Measurements from ENCODE around the gene PLB1.
"Not testable (repeated sequence)": the region's sequence is repeated elsewhere in the genome, so short reads cannot be mapped to it uniquely, and the experiment has no call there.

The PLB1 gene

DNA sequence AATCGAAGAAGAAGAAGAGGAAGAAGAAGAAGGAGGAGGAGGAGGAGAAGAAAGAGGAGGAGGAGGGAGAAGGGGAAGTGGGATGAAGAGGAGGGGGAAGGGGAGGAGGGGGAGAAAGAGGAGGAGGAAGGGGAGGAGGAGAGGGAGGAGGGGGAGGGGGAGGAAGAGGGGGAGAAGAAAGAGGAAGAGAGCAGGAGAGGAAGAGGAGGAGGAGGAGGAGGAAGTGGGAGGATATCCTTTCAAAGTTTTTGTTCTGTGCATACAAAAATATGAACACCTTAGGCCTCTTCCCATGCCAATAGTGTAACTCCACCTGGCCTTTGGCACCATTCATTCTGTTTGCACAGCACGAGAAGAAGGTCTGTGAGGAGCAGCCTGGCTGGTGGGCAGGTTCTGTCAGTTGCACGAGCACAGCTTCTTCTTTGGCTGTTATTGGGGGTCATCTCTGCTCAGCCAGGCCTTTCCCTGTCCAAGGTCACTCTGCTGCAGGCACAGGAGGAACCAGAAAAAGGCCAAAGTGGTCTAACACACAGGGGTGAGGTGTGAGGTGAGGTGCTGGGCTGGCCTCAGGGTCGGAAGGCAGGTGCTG lies 25.8 kb upstream of the PLB1 start:
- TF ChIP-seq, protein P1, sequence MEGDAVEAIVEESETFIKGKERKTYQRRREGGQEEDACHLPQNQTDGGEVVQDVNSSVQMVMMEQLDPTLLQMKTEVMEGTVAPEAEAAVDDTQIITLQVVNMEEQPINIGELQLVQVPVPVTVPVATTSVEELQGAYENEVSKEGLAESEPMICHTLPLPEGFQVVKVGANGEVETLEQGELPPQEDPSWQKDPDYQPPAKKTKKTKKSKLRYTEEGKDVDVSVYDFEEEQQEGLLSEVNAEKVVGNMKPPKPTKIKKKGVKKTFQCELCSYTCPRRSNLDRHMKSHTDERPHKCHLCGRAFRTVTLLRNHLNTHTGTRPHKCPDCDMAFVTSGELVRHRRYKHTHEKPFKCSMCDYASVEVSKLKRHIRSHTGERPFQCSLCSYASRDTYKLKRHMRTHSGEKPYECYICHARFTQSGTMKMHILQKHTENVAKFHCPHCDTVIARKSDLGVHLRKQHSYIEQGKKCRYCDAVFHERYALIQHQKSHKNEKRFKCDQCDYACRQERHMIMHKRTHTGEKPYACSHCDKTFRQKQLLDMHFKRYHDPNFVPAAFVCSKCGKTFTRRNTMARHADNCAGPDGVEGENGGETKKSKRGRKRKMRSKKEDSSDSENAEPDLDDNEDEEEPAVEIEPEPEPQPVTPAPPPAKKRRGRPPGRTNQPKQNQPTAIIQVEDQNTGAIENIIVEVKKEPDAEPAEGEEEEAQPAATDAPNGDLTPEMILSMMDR (conservative IDR thresholded peaks at IDR 0.05): no peak
- TF ChIP-seq ZFX (IDR thresholded peaks at IDR 0.05): no peak
- H3K27ac ChIP-seq: peak overlapping the region; percentile 48

DNA sequence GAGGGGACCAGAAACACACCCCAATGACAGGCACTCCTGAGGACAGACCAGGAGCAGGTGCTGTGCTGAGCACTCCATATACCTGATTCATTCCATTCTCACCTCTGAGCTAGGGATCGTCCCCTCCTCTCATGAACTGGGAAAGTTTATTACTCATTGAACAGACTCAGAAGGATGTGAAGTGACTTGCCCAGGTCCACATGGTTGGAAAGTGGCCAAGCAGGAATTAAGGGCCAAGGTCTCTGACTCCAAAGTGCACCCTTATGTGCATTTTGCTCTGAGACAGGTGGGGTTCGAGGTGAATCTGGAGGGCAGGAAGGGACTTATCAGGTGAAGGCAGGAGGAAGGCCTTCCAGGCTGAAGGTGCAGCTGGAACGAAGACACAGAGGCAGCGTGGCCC lies 25.1 kb upstream of the PLB1 start:
- no peak for TF ChIP-seq ZFX (IDR thresholded peaks at IDR 0.05)
- TF ChIP-seq, protein P1 (conservative IDR thresholded peaks at IDR 0.05): no peak
- peak overlapping the region; percentile 48 for H3K27ac ChIP-seq

DNA sequence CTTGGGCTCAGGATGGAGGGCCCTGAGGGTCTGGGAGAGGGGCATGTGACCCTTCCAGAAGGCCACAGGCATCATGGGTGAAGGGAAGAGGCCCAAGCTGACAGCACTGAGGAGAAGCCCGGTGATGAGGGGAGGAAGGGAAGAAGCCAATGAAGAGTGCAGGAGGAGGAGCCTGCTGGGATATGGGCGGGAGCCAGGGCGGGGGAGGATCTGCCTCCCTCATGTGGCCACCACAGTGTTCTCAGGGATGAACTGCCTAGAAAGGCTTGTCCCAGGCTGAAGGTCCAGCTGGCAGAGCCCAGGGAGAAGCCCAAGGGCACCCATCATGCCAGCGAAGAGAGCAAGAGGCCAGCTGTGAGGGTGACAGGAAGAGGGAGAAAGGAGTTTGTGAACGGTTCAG lies 24.6 kb upstream of the PLB1 start:
- H3K27ac ChIP-seq: peak overlapping the region; percentile 48
- no peak for TF ChIP-seq ZFX (IDR thresholded peaks at IDR 0.05)
- TF ChIP-seq, protein P1 (conservative IDR thresholded peaks at IDR 0.05): no peak

DNA sequence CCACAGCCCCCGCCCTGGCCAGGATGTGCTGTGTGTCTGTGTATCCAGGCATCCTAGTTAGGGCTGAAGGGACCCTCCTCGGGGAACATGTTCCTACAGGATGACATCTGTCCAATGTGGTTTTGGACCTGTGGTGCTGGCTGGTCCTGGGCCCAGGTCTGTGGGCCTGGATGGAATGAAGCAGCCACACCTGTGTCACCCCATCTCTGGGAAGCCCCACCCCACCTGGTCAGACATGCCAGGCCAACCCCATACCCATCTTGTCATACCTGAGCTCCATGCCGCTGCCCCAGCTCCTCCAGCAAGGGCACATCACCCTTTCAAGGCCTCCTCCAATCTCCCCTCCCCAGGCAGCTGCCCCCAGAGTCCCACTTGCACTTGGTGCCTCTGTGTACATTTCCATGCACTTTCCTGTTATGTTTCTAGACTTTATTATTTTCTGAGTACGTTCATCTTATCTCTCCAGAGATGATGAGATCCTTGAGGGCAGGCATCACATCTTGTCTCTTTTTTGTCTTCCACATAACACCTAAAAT lies 24.1 kb upstream of the PLB1 start:
- H3K27ac ChIP-seq: no peak overlapping the region

DNA sequence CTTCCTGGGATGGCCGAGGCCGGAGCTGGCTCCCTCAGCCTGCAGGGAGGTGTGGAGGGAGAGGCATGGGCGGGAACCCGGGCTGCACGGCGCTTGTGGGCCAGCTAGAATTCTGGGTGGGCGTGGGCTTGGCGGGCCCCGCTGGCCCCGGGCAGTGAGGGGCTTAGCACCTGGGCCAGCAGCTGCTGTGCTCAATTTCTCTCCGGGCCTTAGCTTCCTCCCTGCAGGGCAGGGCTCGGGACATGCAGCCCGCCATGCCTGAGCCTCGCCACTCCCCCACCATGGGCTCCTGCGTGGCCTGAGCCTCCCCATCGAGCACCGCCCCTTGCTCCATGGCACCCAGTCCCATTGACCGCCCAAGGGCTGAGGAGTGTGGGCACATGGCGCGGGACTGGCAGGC lies 23.2 kb upstream of the PLB1 start:
- not testable (repeated sequence) for H3K27ac ChIP-seq

More for the DNA sequence above, 24.1 kb upstream of the PLB1 start:
- TF ChIP-seq, protein P1 (conservative IDR thresholded peaks at IDR 0.05): no peak
- no peak for TF ChIP-seq ZFX (IDR thresholded peaks at IDR 0.05)

DNA sequence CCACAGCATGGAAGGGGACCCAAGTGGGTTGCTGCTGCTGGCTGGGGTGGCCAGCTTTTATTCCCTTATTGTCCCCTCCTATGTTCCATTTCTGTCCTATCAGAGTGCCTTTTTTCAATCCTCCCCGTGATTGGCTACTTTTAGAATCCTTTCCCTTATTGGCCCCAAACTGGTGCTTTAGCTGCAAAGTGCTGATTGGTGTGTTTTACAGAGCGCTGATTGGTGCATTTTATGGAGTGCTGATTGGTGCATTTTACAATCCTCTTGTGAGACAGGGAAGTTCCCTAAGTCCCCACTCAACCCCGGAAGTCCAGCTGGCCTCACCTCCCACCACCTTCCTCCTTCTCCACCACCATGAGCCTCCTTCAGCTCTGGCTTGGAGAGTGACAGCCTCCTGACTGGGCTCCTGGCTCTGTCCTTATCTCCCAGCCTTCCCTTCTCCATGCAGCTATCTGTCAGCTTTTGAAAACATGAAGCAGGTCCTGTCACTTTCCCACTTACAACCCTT lies 20.7 kb upstream of the PLB1 start:
- H3K27ac ChIP-seq: no peak overlapping the region
- TF ChIP-seq ZFX (IDR thresholded peaks at IDR 0.05): no peak
- TF ChIP-seq, protein P1 (conservative IDR thresholded peaks at IDR 0.05): no peak

DNA sequence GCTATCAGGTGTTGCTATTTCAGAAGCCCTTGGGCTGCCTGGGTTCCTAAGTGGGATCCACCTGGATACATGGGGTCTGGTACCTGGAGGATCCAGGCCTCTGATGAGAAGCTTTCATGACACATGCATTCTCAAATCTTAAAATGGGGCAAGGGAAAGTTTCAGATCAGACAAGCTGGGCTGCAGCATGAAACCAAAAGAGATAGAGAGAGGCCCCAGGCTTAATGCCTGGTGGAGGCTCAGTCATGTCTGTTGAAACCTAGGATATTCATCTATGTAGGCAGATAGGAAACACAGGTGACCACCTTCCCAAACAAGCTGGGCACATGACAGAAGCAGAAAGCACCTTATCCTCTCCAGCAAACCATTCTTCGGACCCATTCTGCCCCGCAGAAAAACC lies 18.8 kb upstream of the PLB1 start:
- no peak overlapping the region for H3K27ac ChIP-seq
- no peak for TF ChIP-seq ZFX (IDR thresholded peaks at IDR 0.05)
- TF ChIP-seq, protein P1 (conservative IDR thresholded peaks at IDR 0.05): no peak

DNA sequence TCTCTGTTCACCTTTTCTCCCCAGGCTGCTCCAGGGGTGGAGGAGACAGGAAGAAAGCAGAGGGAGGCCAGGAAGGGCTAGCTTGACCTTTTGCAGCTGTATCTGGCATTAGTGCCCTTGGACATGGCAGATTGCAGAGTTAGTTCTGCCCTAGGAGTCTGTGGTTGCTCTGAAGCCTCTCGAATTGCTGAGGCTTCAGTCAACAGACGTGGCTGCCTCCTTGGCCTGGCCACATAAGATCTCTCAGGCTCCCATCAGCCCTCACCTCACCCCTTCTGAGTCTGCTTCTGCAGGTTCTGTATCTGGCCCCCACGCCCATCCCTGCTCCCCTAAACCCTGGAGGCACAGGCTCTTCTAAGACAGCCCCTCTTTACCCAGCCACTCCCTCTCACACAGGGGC lies 18.2 kb upstream of the PLB1 start:
- no peak overlapping the region for H3K27ac ChIP-seq
- TF ChIP-seq ZFX (IDR thresholded peaks at IDR 0.05): no peak
- TF ChIP-seq, protein P1 (conservative IDR thresholded peaks at IDR 0.05): no peak
